ENCODE results near the gene ATP11B. TPM values are rescaled to one million over a fixed set of nuclear protein-coding genes. Genes with fewer than 3 reads are reported as not detected.
A peak's percentile ranks its signal among the peaks of the same experiment; 100 is the strongest.

ATP11B gene
- total RNA-seq, 3 donors from 2014 or later = 70.8 to 92.8 (median 77.3) TPM

- intact Hi-C loops (cut with DNase I; ENCODE audit: low total_unique reads) = no loop called here
- TF ChIP-seq, protein P1, sequence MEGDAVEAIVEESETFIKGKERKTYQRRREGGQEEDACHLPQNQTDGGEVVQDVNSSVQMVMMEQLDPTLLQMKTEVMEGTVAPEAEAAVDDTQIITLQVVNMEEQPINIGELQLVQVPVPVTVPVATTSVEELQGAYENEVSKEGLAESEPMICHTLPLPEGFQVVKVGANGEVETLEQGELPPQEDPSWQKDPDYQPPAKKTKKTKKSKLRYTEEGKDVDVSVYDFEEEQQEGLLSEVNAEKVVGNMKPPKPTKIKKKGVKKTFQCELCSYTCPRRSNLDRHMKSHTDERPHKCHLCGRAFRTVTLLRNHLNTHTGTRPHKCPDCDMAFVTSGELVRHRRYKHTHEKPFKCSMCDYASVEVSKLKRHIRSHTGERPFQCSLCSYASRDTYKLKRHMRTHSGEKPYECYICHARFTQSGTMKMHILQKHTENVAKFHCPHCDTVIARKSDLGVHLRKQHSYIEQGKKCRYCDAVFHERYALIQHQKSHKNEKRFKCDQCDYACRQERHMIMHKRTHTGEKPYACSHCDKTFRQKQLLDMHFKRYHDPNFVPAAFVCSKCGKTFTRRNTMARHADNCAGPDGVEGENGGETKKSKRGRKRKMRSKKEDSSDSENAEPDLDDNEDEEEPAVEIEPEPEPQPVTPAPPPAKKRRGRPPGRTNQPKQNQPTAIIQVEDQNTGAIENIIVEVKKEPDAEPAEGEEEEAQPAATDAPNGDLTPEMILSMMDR (IDR thresholded peaks at IDR 0.05) = no peak
- TF ChIP-seq POLR2AphosphoS5 (IDR thresholded peaks at IDR 0.05) (no peak), POLR2A (IDR thresholded peaks at IDR 0.05) (no peak)
- Histone ChIP-seq H3K27ac (no peak overlapping the region), H3K36me3 (no peaks in the 10 kb centered on the region), H3K4me3 (no peak overlapping the region), H3K9me3 (no peaks in the 10 kb centered on the region), H3K27me3 (no peaks in the 10 kb centered on the region), H3K4me1 (no peaks in the 10 kb centered on the region)
- DNase-seq (ENCODE audit: low spot score in 2 of 2) = no peak
Measured at GRCh38 chr3:182824957-182825356, 31.7 kb downstream of the ATP11B start.

GRCh38 chr3:182829761-182830405, 36.6 kb downstream of the ATP11B start:
- H3K4me3 ChIP-seq = no peak overlapping the region
- H3K4me1 ChIP-seq = no peaks in the 10 kb centered on the region
- intact Hi-C loops (cut with DNase I; ENCODE audit: low total_unique reads) = no loop called here
- no peaks in the 10 kb centered on the region for H3K36me3 ChIP-seq
- no peaks in the 10 kb centered on the region for H3K27me3 ChIP-seq
- no peaks in the 10 kb centered on the region for H3K9me3 ChIP-seq
- TF ChIP-seq, protein P1 (IDR thresholded peaks at IDR 0.05) = no peak
- TF ChIP-seq POLR2AphosphoS5 (IDR thresholded peaks at IDR 0.05) (no peak), POLR2A (IDR thresholded peaks at IDR 0.05) (no peak)
- DNase-seq (ENCODE audit: low spot score in 2 of 2) = no peak
- H3K27ac ChIP-seq = no peak overlapping the region

- H3K27ac ChIP-seq = no peak overlapping the region
- DNase-seq (ENCODE audit: low spot score in 2 of 2) = no peak
- no peaks in the 10 kb centered on the region for H3K9me3 ChIP-seq
- TF ChIP-seq, protein P1 (IDR thresholded peaks at IDR 0.05) = peak in 2 of 3 donors; percentile 3 to 40
- TF ChIP-seq POLR2A (IDR thresholded peaks at IDR 0.05) = no peak
- intact Hi-C loops (cut with DNase I; ENCODE audit: low total_unique reads) = no loop called here
- no peaks in the 10 kb centered on the region for H3K27me3 ChIP-seq
- H3K36me3 ChIP-seq = peaks cover 3% of the 10 kb centered on the region
- no peaks in the 10 kb centered on the region for H3K4me1 ChIP-seq
- H3K4me3 ChIP-seq = no peak overlapping the region
Measured at GRCh38 chr3:182837855-182838454, 44.7 kb downstream of the ATP11B start.

- H3K27me3 ChIP-seq = no peaks in the 10 kb centered on the region
- H3K36me3 ChIP-seq = no peaks in the 10 kb centered on the region
- intact Hi-C loops (cut with DNase I; ENCODE audit: low total_unique reads) = no loop called here
- H3K27ac ChIP-seq = no peak overlapping the region
- H3K4me3 ChIP-seq = no peak overlapping the region
- no peaks in the 10 kb centered on the region for H3K4me1 ChIP-seq
- H3K9me3 ChIP-seq = no peaks in the 10 kb centered on the region
- no peak for TF ChIP-seq POLR2AphosphoS5 (IDR thresholded peaks at IDR 0.05)
- TF ChIP-seq POLR2A (IDR thresholded peaks at IDR 0.05) = no peak
- TF ChIP-seq, protein P1 (IDR thresholded peaks at IDR 0.05) = no peak
- DNase-seq (ENCODE audit: low spot score in 2 of 2) = no peak
Measured at GRCh38 chr3:182843478-182843877, 50.2 kb downstream of the ATP11B start.

GRCh38 chr3:182848906-182849305, 55.6 kb downstream of the ATP11B start:
- Histone ChIP-seq H3K9me3 (no peaks in the 10 kb centered on the region), H3K36me3 (no peaks in the 10 kb centered on the region), H3K27ac (no peak overlapping the region), H3K27me3 (no peaks in the 10 kb centered on the region), H3K4me1 (no peaks in the 10 kb centered on the region), H3K4me3 (no peak overlapping the region)
- DNase-seq (ENCODE audit: low spot score in 2 of 2) = no peak
- no peak for TF ChIP-seq POLR2A (IDR thresholded peaks at IDR 0.05)
- intact Hi-C loops (cut with DNase I; ENCODE audit: low total_unique reads) = no loop called here

All from breast epithelium (tissue), 4 donors.